Neuron (in vitro differentiated cells): ENCODE data around the gene SLC36A4.

Experiments used
- H2AFZ ChIP-seq: one replicate; pipeline ENCODE4 v1.6.1; 2013; ENCODE audit warnings: low read depth, mild to moderate bottlenecking, inconsistent platforms, low read length, moderate library complexity
- H3K27me3 ChIP-seq: one replicate; pipeline ENCODE4 v1.6.1; 2013; ENCODE audit warnings: low read length; ENCODE audit not compliant: insufficient read depth
- H3K36me3 ChIP-seq: one replicate; pipeline ENCODE4 v1.6.1; 2013; ENCODE audit warnings: low read length; ENCODE audit not compliant: insufficient read depth
- H3K4me1 ChIP-seq: one replicate; pipeline ENCODE4 v1.6.1; 2013; ENCODE audit warnings: low read length; ENCODE audit not compliant: insufficient read depth
- H3K4me3 ChIP-seq: 2 replicates; pipeline ENCODE4 v1.5.1; 2013; ENCODE audit warnings: mild to moderate bottlenecking, low read length, moderate library complexity
- H3K9me3 ChIP-seq: one replicate; pipeline ENCODE4 v1.6.1; 2013; ENCODE audit warnings: low read length

The SLC36A4 gene

DNA sequence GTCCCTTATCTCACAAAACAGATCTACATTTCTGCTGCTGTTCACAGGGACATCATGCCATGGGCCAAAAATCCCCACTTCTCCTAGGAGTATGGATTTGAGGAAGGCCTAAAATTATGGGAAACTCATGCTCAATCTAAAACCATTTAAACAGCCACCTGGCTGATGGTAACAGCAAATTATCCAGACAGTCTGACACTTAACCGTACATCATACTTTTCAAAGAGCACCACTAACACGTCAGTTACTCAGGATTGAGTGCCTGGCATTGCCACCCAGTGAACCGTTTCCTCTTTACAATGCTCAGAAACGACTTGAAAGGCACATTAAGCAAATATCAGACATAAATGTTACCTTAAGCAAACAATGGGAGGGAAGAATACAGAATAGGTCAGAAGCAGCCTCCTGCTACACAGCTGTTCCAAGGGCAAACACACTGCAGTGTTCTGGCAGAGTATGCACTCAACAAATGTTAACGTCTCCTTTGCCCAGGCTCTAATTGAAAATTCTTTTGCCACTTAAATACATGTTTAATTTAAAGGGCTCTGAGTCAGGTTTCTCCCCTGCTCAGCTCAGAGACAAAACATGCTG is 18.8 kb upstream of the SLC36A4 start:
- Histone ChIP-seq H2AFZ (no peak overlapping the region), H3K9me3 (no peaks in the 10 kb centered on the region), H3K4me1 (peaks cover 4% of the 10 kb centered on the region), H3K27me3 (no peaks in the 10 kb centered on the region), H3K36me3 (no peaks in the 10 kb centered on the region), H3K4me3 (no peak overlapping the region)

DNA sequence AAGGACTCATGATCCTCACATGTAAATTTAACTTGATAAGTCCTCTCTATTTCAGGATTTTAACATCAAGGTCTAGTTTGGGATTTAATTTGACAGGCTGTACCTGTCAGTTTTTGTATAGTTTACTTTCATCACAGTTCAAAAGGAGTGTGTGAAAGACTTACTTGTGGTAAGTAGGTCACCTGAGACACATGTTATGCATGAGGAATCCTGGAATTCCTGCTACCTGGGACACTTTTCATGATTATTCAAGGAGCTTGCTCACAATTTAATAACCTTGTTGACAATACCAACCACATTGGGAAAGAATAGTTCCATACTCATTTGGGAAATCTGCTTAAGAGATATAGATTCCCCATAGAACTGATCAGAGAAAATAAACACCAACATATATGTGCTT is 15.8 kb upstream of the SLC36A4 start:
- H2AFZ ChIP-seq: no peak overlapping the region
- H3K36me3 ChIP-seq: no peaks in the 10 kb centered on the region
- peaks cover 4% of the 10 kb centered on the region for H3K4me1 ChIP-seq
- no peak overlapping the region for H3K4me3 ChIP-seq
- H3K27me3 ChIP-seq: no peaks in the 10 kb centered on the region
- H3K9me3 ChIP-seq: peaks cover 2% of the 10 kb centered on the region

DNA sequence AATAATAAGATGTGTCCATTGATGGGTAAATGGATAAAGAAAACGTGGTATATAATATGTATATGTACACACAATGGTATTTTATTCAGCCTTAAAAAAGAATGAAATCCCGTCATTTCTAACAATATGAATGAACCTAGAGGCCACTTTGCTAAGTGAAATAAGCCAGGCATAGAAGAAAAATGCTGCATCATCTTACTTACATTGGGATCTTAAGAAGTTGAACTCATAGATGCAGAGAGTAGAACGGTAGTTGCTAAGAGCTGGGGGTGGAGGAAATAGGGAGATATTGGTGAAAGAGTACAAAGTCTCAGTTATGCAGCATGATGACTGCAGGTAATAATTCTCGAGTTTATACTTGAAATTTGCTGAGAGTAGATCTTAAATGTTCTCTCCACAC is 14.3 kb upstream of the SLC36A4 start:
- no peak overlapping the region for H2AFZ ChIP-seq
- peaks cover 4% of the 10 kb centered on the region for H3K4me1 ChIP-seq
- H3K4me3 ChIP-seq: no peak overlapping the region
- no peaks in the 10 kb centered on the region for H3K36me3 ChIP-seq
- peaks cover 7% of the 10 kb centered on the region for H3K9me3 ChIP-seq
- no peaks in the 10 kb centered on the region for H3K27me3 ChIP-seq

DNA sequence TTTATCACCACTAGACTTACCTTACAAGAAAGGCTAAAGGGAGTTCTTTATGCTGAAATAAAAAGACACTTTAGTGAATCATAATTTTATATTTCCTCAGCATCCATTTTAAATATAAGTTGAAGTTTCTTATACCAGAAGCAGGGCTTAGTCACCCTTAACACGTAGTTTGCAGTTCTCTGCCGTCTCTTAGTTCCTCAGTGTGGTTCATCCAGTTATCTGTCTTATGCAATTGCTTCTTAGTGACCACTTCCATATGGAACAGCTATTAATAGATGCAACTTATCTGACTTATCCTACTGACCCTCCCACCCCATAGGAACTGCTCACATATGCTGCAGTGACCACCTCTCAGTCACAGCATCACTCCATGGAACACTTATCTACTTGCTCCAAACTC is 11.7 kb upstream of the SLC36A4 start:
- Histone ChIP-seq H3K4me1 (no peaks in the 10 kb centered on the region), H3K36me3 (no peaks in the 10 kb centered on the region), H3K27me3 (no peaks in the 10 kb centered on the region), H2AFZ (no peak overlapping the region), H3K4me3 (no peak overlapping the region), H3K9me3 (peaks cover 7% of the 10 kb centered on the region)

DNA sequence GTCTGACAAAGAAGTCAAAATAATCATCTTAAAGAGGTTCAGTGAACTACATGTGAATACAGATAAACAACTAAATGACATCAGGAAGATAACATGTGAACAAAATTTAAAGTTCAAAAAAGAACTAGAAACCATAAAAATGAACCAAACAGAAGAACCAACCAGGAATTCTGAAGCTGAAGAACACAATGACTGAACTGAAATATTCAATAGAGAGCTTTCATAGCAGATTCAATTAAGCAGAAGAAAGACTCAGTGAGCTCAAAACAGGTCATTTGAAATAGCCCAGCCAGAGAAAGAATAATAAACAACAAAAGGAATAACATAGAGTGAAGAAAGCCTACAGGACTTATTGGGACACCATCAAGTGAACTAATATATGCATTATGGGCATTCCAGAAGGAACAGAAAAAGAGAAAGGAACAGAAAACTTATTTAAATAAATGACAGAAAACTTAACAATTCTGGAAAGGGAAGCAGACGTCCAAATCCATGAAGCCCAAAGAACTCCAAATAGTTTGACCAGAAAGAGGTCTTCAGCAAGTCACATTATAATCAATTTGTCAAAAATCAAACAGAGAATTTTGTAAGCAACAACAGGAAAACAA is 11.0 kb upstream of the SLC36A4 start:
- H3K4me3 ChIP-seq: no peak overlapping the region
- H3K9me3 ChIP-seq: peaks cover 7% of the 10 kb centered on the region
- no peak overlapping the region for H2AFZ ChIP-seq
- H3K4me1 ChIP-seq: no peaks in the 10 kb centered on the region
- no peaks in the 10 kb centered on the region for H3K36me3 ChIP-seq
- H3K27me3 ChIP-seq: no peaks in the 10 kb centered on the region

DNA sequence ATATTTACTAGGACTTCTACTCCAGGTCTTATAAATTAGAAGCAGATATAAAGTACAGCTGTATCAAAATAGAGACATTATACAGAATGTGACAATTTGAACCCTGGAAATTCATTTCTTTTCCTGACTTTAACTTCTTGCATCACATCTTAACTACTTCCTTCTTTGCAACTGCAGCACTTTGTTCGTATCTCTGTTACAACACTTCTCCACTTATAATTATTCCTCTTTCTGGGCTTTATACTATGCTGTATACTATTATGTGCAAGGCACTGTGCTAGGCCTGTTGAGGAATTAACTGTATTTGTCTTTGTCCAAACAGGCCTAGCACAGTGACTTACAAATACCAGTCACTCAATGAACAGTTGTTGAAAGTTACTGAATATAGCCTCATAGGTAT is 1.8 kb upstream of the SLC36A4 start:
- Histone ChIP-seq H3K4me3 (no peak overlapping the region), H2AFZ (no peak overlapping the region)

DNA sequence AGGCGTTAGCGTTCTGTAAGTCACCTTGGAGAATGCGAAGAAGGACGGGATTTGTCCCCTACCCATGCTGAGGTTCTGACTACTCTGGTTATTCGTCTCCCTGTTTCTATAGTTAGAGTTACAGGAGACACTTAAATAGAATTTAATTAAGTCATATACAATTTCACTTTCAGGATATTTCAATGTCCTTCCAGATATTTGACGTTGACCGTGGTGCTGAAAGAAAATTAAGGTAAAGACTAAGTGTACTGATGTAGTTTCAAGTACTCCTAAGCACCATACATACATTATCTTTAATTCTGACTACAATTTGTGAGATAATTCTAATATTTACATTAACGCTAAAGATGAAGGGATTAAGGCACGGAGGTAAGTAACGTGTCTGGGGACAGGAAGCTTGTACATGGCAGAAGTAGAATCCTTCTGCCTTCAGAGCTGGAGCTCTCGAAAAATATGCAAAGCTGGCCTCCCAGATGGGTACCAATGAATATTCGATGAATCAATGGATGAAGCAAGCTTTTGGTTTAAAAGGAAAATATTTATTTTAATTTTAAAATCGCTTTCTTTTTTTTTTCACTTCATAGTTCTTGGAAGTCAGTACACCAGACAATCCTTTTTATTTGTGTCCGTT is 539 bp upstream of the SLC36A4 start:
- Histone ChIP-seq H3K9me3 (peaks cover 5% of the 10 kb centered on the region), H3K36me3 (no peaks in the 10 kb centered on the region)

More for the DNA sequence above, 1.8 kb upstream of the SLC36A4 start:
- Histone ChIP-seq H3K9me3 (peaks cover 5% of the 10 kb centered on the region), H3K27me3 (peaks cover 4% of the 10 kb centered on the region), H3K36me3 (no peaks in the 10 kb centered on the region), H3K4me1 (peaks cover 12% of the 10 kb centered on the region)

DNA sequence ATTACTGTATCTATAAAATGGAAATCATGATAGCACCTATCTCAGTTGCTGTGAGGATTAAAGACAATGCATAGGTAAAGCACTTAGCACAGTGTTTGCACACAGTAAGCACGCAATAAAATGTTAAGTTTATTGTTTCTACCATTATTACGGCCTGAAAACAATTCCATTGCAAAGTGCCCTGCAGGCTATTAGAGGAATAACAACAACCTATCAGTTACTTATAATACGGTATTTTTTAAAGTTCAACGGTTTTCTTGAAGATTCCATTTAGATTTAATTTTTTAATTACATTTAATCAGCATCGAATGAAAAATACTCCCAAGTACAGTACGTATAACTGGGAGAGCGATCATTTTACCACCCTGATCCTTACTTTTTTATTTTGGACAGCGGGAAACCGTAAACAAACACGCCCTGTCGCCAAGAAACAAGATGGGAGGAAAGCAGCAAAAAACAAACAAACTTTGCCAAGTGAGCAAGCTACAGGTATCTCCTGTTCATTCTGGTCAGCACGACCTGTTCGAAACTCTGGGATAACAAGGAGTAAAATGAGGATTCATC is 893 bp downstream of the SLC36A4 start:
- Histone ChIP-seq H3K4me3 (peak overlapping the region; percentile 85), H2AFZ (peak overlapping the region; percentile 90), H3K4me1 (peaks cover 12% of the 10 kb centered on the region), H3K36me3 (no peaks in the 10 kb centered on the region), H3K27me3 (peaks cover 4% of the 10 kb centered on the region), H3K9me3 (peaks cover 5% of the 10 kb centered on the region)

More for the DNA sequence above, 539 bp upstream of the SLC36A4 start:
- H2AFZ ChIP-seq: peak overlapping the region; percentile 90
- peaks cover 12% of the 10 kb centered on the region for H3K4me1 ChIP-seq
- peaks cover 4% of the 10 kb centered on the region for H3K27me3 ChIP-seq
- H3K4me3 ChIP-seq: peak overlapping the region; percentile 85

DNA sequence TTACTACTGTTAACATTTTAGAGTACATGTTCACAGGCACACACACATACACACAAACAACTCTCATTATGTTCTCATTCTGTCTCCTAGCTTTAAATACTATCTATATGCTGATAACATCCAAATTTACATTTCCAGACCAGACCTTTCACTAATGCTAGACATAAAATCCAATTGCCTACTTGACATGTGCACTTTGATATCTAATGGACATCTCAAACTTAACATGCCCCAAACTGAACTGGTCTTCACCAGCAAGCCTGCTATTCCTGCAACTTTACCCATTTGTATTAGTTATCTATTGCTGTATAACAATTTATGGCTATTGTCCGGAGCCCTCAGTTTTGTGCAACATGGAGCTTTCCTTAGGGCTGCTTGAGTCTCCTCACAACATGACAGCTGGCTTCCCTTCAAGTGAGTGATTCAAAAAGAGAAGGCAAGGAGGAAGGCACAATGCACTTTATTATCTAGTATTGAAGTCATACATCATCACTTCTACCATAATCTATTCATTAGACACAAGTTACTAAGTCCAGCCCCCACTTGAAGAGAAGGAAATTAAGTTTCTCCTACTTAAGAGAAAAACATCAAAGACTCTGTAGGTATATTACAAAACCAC is 3.0 kb downstream of the SLC36A4 start:
- no peaks in the 10 kb centered on the region for H3K36me3 ChIP-seq
- no peaks in the 10 kb centered on the region for H3K27me3 ChIP-seq
- no peak overlapping the region for H2AFZ ChIP-seq
- H3K4me3 ChIP-seq: no peak overlapping the region
- H3K9me3 ChIP-seq: peaks cover 5% of the 10 kb centered on the region
- peaks cover 12% of the 10 kb centered on the region for H3K4me1 ChIP-seq

DNA sequence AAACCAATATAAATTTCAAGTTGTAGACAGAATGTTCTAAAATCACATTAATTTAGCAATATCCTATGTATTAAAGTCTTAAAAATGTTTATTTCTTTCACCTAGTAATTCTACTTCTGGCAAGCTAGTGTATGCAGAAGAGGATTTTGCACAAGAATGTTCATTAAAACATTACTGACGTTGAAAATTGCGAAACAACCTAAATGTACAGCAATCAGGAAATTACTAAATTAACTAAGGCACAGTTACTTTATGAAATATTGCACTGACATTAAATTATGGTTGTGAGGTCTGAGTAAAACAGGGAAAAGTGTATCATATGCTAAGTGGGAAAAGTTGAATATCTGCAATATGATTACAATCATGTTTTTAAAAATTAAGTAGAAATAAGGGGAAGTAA is 4.1 kb downstream of the SLC36A4 start:
- Histone ChIP-seq H3K9me3 (peaks cover 5% of the 10 kb centered on the region), H2AFZ (no peak overlapping the region), H3K4me3 (no peak overlapping the region), H3K36me3 (no peaks in the 10 kb centered on the region), H3K27me3 (no peaks in the 10 kb centered on the region), H3K4me1 (peaks cover 11% of the 10 kb centered on the region)

DNA sequence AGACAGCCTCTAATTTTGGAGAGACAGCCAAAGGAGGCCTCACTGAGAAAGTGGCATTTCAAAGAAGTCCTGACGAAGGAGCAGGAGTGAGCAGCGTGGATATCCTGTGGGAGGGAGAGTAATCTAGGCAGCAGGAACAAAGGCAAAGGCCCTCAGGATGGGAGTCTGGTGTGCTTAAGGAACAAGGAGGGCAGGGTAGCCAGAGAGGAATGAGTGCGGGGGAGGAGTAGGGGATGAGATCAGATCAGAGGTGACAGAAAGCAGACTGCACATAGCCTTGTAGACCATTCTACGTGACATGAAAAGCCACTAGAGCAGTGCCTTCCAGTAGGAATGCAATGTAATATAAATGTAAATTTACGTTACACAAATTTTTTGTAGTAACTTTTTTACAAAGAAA is 5.6 kb downstream of the SLC36A4 start:
- Histone ChIP-seq H3K36me3 (no peaks in the 10 kb centered on the region), H3K27me3 (no peaks in the 10 kb centered on the region), H3K4me3 (no peak overlapping the region)

DNA sequence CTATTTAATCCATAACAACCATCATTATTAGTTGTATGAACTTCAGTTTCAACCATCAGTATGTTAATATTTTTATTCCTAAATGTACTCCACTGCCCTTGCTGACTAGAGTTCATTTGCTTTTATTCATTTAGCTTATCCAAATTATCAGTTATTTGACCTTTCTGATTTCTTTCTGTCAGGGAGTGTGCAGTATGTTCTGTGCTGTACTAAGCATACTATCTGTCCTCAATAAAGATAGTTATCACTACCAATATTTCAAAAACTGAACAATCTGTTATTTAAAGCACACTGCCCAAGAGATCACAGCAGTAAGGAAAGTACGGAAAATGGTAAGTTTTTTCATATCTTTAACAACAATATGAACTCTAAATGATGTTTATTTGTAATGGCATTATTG is 8.3 kb downstream of the SLC36A4 start:
- H3K9me3 ChIP-seq: peaks cover 8% of the 10 kb centered on the region
- H3K4me3 ChIP-seq: no peak overlapping the region
- H2AFZ ChIP-seq: no peak overlapping the region
- H3K36me3 ChIP-seq: peaks cover 7% of the 10 kb centered on the region
- no peaks in the 10 kb centered on the region for H3K4me1 ChIP-seq
- no peaks in the 10 kb centered on the region for H3K27me3 ChIP-seq

More for the DNA sequence above, 5.6 kb downstream of the SLC36A4 start:
- Histone ChIP-seq H2AFZ (no peak overlapping the region), H3K9me3 (peaks cover 10% of the 10 kb centered on the region), H3K4me1 (peaks cover 3% of the 10 kb centered on the region)

DNA sequence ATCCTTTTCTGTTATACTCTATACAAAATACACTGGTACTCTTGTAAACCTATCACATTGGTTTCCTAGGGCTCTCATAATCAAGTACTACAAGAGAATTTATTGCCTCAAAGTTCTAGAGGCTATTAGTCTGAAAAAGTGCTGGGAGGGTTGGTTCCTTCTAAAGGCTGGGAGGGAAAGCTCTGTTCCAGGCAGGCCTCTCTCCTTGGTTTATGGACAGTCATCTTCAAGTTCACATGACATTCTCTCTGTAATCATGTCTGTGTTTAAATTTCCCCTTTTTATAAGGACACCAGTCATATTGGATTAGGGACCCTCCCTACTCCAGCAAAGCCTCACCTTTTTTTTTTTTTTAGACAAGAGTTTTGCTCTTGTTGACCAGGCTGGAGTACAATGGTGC is 9.1 kb downstream of the SLC36A4 start:
- Histone ChIP-seq H2AFZ (no peak overlapping the region), H3K4me1 (no peaks in the 10 kb centered on the region), H3K9me3 (peaks cover 8% of the 10 kb centered on the region), H3K36me3 (peaks cover 10% of the 10 kb centered on the region), H3K27me3 (no peaks in the 10 kb centered on the region), H3K4me3 (no peak overlapping the region)
